ENCODE measurements around the gene MSRB1. TPM values are rescaled to one million over a fixed set of nuclear protein-coding genes. Genes with fewer than 3 reads are reported as not detected.
"Not testable (repeated sequence)": the region's sequence is repeated elsewhere in the genome, so short reads cannot be mapped to it uniquely, and the experiment has no call there.

The MSRB1 gene
- total and polyA plus RNA-seq, 8 donors = 6.2 to 68.5 (median 31.2) TPM; not detected in 1

GRCh38 chr16:1942047-1942809, 771 bp downstream of the MSRB1 start:
- TF ChIP-seq CTCF (IDR thresholded peaks at IDR 0.05) = no peak
- no peak for TF ChIP-seq POLR2A (IDR thresholded peaks at IDR 0.05)
- no peak for TF ChIP-seq POLR2AphosphoS5 (IDR thresholded peaks at IDR 0.05)
- TF ChIP-seq EP300 (IDR thresholded peaks at IDR 0.05) = no peak
- peak overlapping the region; percentile 74 to 94 (median 86) for H3K4me3 ChIP-seq
- no peaks in the 10 kb centered on the region for H3K9me3 ChIP-seq
- H3K36me3 ChIP-seq = peaks cover 30 to 41% (median 40%) of the 10 kb centered on the region in 4 donors
- 10 to 15% (median 12%) methylated on average over 14 to 17 of the region's 17 CpGs for WGBS, 5 donors
- peak overlapping the region; percentile 69 to 91 (median 88) for H3K27ac ChIP-seq
- no peaks in the 10 kb centered on the region for H3K27me3 ChIP-seq
- H3K4me1 ChIP-seq = peaks cover 19 to 45% (median 29%) of the 10 kb centered on the region in 4 donors
- intact Hi-C loops (cut with DNase I; ENCODE audit: low total_unique reads) = no loop called here
- DNase-seq = peak in 1 of 2 donors; percentile 49

GRCh38 chr16:1941162-1942046, 1.6 kb downstream of the MSRB1 start:
- TF ChIP-seq EP300 (IDR thresholded peaks at IDR 0.05) = no peak
- TF ChIP-seq POLR2AphosphoS5 (IDR thresholded peaks at IDR 0.05) = no peak
- TF ChIP-seq CTCF (IDR thresholded peaks at IDR 0.05) = no peak
- no peak for TF ChIP-seq POLR2A (IDR thresholded peaks at IDR 0.05)
- no peak for DNase-seq
- Histone ChIP-seq H3K36me3 (peaks cover 30 to 47% (median 46%) of the 10 kb centered on the region in 4 donors), H3K4me1 (peaks cover 19 to 45% (median 29%) of the 10 kb centered on the region in 4 donors), H3K27ac (peak overlapping the region in 4 of 5 donors; percentile 78 to 91 (median 90)), H3K4me3 (peak overlapping the region; percentile 74 to 94 (median 86)), H3K27me3 (no peaks in the 10 kb centered on the region), H3K9me3 (no peaks in the 10 kb centered on the region)
- 78 to 88% (median 85%) methylated on average over 22 to 30 of the region's 30 CpGs for WGBS, 5 donors
- intact Hi-C loops (cut with DNase I; ENCODE audit: low total_unique reads) = no loop called here

- 73 to 88% (median 87%) methylated on average over 23 of the region's 23 CpGs for WGBS, 5 donors
- peak overlapping the region in 2 of 4 donors; percentile 78 to 94 for H3K4me3 ChIP-seq
- peak in 1 of 2 donors; percentile 53 for DNase-seq
- no peaks in the 10 kb centered on the region for H3K9me3 ChIP-seq
- no peaks in the 10 kb centered on the region for H3K27me3 ChIP-seq
- intact Hi-C loops (cut with DNase I; ENCODE audit: low total_unique reads) = no loop called here
- H3K27ac ChIP-seq = peak overlapping the region in 2 of 5 donors; percentile 43 to 91
- no peak for TF ChIP-seq POLR2A (IDR thresholded peaks at IDR 0.05)
- H3K36me3 ChIP-seq = peaks cover 30 to 47% (median 46%) of the 10 kb centered on the region in 4 donors
- peaks cover 19 to 49% (median 29%) of the 10 kb centered on the region in 4 donors for H3K4me1 ChIP-seq
Observed at GRCh38 chr16:1940273-1941161, 2.5 kb downstream of the MSRB1 start.

- H3K27me3 ChIP-seq; H3K27ac ChIP-seq; H3K9me3 ChIP-seq; DNase-seq; intact Hi-C loops (cut with DNase I; ENCODE audit: low total_unique reads): not testable (repeated sequence)
- Histone ChIP-seq H3K4me3 (peak overlapping the region in 2 of 4 donors; percentile 78 to 94), H3K4me1 (peaks cover 19 to 56% (median 29%) of the 10 kb centered on the region in 4 donors), H3K36me3 (peaks cover 30 to 47% (median 46%) of the 10 kb centered on the region in 4 donors)
- WGBS, 5 donors = 79 to 92% (median 87%) methylated on average over 8 of the region's 8 CpGs
Observed at GRCh38 chr16:1939833-1940232, 3.2 kb downstream of the MSRB1 start.

Data from stomach (tissue), 9 donors.